ENCODE measurements around the gene PKDREJ. TPM values are rescaled to one million over a fixed set of nuclear protein-coding genes. Genes with fewer than 3 reads are reported as not detected.
A peak's percentile ranks its signal among the peaks of the same experiment; 100 is the strongest.

Gene PKDREJ
- total RNA-seq, 1 donor from 2014 or later, result not detected

DNA sequence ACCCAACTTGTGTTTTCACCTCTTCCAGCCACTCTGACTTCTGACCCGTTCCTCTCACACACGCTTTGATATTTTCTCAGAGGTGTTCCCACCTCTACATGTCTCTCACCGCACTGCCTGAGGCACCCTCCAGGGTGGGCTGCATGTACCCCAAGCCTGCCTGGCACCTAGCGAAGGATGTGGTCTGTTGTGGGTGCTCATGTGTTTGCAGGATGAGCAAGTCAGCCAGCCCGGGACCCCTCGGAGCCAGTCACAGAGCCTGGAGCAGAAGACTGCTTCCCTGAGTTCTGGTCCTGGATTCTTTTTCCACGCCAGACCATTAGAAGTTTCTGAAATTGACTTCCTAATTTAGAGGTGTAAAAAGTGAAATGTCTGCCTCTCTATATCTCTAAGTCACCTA is 37.3 kb upstream of the PKDREJ start:
- Histone ChIP-seq H3K36me3 (no peaks in the 10 kb centered on the region), H3K9me3 (no peaks in the 10 kb centered on the region), H3K27ac (no peak overlapping the region), H3K4me3 (no peak overlapping the region), H3K27me3 (ENCODE audit: low read depth) (no peaks in the 10 kb centered on the region), H3K4me1 (peaks cover 14% of the 10 kb centered on the region)
- no peak for TF ChIP-seq CTCF (IDR thresholded peaks at IDR 0.05)
- ATAC-seq (no peak), DNase-seq (peak; percentile 32)
- intact Hi-C loops (cut with DNase I), result no loop called here

DNA sequence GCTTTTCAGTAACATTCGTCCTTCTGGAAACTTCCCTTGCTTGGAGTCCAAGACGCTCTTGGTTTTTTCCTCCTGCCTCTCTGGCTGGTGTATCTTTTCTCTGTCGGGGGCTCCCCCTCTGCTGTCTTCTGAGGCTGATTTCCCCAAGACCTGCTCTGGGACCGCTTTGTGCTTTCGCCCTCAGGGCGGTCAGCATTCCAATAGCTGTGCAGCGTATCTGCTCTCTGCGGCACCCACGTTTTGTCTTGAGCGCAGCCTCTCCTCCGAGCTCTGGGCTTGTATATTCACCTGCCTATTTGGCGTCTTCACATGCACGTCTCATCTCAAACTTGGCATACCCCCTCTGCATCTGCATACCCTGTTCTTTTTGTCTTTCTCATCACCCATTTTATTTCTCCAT is 36.0 kb upstream of the PKDREJ start:
- intact Hi-C loops (cut with DNase I), result no loop called here
- no peaks in the 10 kb centered on the region for H3K27me3 ChIP-seq (ENCODE audit: low read depth)
- H3K27ac ChIP-seq, result no peak overlapping the region
- no peak for DNase-seq
- no peak for TF ChIP-seq CTCF (IDR thresholded peaks at IDR 0.05)
- no peak for ATAC-seq
- H3K4me3 ChIP-seq, result no peak overlapping the region
- H3K4me1 ChIP-seq, result peaks cover 16% of the 10 kb centered on the region
- H3K9me3 ChIP-seq, result no peaks in the 10 kb centered on the region
- H3K36me3 ChIP-seq, result no peaks in the 10 kb centered on the region

DNA sequence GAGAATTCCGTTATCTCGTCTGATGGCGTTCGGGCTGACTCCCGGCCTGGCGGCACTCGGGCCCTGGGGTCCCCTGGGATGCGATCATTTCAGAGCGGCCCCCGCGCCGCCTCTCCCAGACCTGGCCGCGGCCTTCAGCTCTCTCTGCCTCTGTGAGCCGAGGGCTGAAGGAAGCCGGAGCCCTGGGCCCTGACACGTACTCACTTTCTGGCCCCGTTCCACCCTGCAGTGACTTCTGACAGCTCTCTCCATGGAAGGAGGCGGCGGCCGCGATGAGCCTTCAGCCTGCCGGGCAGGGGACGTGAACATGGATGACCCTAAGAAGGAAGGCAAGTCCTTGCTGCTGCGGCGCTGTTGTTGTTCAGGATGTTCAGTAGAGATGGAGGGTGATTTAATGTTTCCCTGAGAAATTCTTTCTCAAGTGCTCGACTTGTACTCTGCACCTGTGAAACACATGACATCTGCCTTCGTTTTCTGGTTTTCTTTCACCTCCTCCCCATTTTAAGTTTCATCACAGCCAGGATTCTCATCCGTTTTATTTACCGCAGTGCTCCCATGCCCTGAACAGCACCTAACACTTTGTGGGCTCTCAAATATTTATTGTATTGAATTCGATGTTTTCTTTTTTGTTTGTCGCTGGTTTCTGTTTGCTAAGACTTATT is 34.1 kb upstream of the PKDREJ start:
- ATAC-seq, result peak; percentile 1 to 3
- intact Hi-C loops (cut with DNase I), result no loop called here

GRCh38 chr22:46296257-46297150 is 33.4 kb upstream of the PKDREJ start, which contains the start of gene GTSE1:
TSS of gene GTSE1 (plus strand) at chr22:46296870. CDS start at chr22:46297401, 531 bp downstream.
- peak; percentile 98 to 99 for ATAC-seq
- intact Hi-C loops (cut with DNase I), result no loop called here
- H3K9me3 ChIP-seq, result peaks cover 4% of the 10 kb centered on the region
- H3K27me3 ChIP-seq (ENCODE audit: low read depth), result no peaks in the 10 kb centered on the region
- H3K4me3 ChIP-seq, result peak within 1 kb of the TSS; percentile 83
- peak within 1 kb of the TSS; percentile 97 for H3K27ac ChIP-seq
- peak; percentile 40 for TF ChIP-seq CTCF (IDR thresholded peaks at IDR 0.05)
- peaks cover 16% of the 10 kb centered on the region for H3K4me1 ChIP-seq
- H3K36me3 ChIP-seq, result peaks cover 20% of the 10 kb centered on the region
- DNase-seq, result peak; percentile 100

More for the DNA sequence above, 34.1 kb upstream of the PKDREJ start:
- peak; percentile 52 for DNase-seq
- Histone ChIP-seq H3K4me1 (peaks cover 16% of the 10 kb centered on the region), H3K9me3 (no peaks in the 10 kb centered on the region), H3K36me3 (peaks cover 14% of the 10 kb centered on the region), H3K27me3 (ENCODE audit: low read depth) (no peaks in the 10 kb centered on the region), H3K27ac (no peak overlapping the region), H3K4me3 (peak overlapping the region; percentile 83)
- TF ChIP-seq CTCF (IDR thresholded peaks at IDR 0.05), result no peak

- intact Hi-C loops (cut with DNase I), result no loop called here
- H3K4me3 ChIP-seq, result peak overlapping the region; percentile 83
- peak overlapping the region; percentile 97 for H3K27ac ChIP-seq
Measured at GRCh38 chr22:46295277-46295971, 32.3 kb upstream of the PKDREJ start.

More at GRCh38 chr22:46295277-46295971, 32.3 kb upstream of the PKDREJ start:
- Histone ChIP-seq H3K9me3 (peaks cover 4% of the 10 kb centered on the region), H3K4me1 (peaks cover 16% of the 10 kb centered on the region), H3K27me3 (ENCODE audit: low read depth) (no peaks in the 10 kb centered on the region), H3K36me3 (peaks cover 27% of the 10 kb centered on the region)
- ATAC-seq (no peak), DNase-seq (peak; percentile 38)
- no peak for TF ChIP-seq CTCF (IDR thresholded peaks at IDR 0.05)
